GM21576 (cell line): ENCODE results near the gene GFRA3.
"Not testable (repeated sequence)": the region's sequence is repeated elsewhere in the genome, so short reads cannot be mapped to it uniquely, and the experiment has no call there.

Source experiments
- ATAC-seq: cut with Tn5 transposase; IDR thresholded peaks from one replicate; pipeline ENCODE4 v1.9.1; 2021; ENCODE audit warnings: mild to moderate bottlenecking, moderate library complexity; ENCODE audit not compliant: unreplicated experiment

GFRA3 gene, protein sequence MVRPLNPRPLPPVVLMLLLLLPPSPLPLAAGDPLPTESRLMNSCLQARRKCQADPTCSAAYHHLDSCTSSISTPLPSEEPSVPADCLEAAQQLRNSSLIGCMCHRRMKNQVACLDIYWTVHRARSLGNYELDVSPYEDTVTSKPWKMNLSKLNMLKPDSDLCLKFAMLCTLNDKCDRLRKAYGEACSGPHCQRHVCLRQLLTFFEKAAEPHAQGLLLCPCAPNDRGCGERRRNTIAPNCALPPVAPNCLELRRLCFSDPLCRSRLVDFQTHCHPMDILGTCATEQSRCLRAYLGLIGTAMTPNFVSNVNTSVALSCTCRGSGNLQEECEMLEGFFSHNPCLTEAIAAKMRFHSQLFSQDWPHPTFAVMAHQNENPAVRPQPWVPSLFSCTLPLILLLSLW

DNA sequence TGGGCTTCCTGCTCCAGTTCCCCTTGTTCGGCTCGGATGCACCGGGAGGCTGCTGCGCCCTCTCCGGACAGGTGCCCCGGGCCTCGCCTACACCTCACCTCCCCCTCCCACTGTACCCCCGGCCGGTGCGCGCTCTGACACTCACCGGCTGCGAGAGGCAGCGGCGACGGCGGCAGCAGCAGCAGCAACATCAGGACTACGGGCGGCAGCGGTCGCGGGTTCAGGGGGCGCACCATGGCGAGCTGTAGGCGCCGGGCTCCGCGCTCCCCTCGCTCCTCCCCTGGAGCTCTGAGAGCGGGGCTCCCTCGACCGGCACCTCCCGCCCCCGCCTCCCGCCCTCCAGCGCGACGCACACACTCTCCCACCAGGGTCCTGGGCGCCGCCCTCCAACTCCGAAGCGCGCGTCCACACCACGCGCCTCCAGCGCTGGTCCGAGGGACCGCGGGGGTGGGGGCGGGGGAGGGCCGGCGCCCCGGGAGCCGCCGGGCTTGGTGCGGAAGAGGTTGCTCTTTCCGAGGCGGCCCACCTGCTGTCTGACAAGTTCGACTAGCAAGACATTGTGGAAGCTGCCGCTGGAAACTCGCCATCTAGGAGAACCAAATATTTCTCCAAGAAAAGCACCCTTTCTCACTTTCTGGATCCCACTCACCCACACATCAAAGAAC, at the start of gene GFRA3:
GFRA3 (minus strand) TSS at position 433 of the 665 bp plus-strand sequence; CDS start at position 236, 197 bp downstream.
- ATAC-seq, result no peak

GRCh38 chr5:138318211-138318610, 43.8 kb upstream of the GFRA3 start:
- not testable (repeated sequence) for ATAC-seq

DNA sequence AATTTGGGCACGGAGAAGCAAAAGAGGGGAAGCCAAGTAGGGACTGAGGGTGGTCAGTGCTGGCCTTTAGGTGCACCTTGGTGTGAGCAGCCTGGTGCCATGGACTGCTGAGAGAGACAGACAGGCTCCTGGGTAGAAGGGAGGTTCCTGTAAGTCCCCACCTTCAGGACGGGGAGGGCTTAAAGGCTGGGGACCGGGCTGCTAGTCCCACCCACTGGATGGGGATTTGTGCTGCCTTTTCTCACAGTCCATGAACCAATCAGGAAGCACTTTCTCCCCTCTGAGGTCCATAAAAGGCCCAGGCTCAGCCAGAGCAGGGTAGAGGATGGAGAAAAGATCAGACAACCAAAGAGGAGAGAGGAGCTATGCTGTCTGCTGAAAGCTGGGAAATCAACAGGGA, 41.9 kb upstream of the GFRA3 start:
- no peak for ATAC-seq

GRCh38 chr5:138315751-138316278, 41.4 kb upstream of the GFRA3 start:
- ATAC-seq, result no peak

DNA sequence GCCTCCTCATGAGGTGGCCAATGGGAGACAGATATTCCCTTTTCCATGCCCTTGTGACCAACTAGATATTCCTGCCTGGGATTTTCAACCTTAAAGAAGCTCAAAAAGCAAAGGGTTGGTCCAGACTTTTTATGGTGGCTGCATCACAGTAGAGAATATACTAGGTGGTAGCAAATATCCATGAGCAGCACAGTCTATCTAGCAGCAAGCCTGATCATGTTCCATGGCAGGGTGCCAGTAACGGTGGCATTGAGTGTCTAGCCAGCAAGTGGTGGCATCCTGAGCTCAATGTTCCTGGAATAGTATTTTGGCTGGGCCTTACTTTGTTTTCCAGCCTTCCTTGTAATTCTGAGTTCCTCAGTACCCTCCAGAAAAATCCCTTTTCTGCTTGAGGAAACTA, 31.4 kb upstream of the GFRA3 start:
- no peak for ATAC-seq

GRCh38 chr5:138303372-138303771, 29.0 kb upstream of the GFRA3 start:
- no peak for ATAC-seq

- ATAC-seq, result no peak
Measured at GRCh38 chr5:138289296-138289695, 14.9 kb upstream of the GFRA3 start.

GRCh38 chr5:138287246-138287645, 12.8 kb upstream of the GFRA3 start:
- ATAC-seq, result no peak

DNA sequence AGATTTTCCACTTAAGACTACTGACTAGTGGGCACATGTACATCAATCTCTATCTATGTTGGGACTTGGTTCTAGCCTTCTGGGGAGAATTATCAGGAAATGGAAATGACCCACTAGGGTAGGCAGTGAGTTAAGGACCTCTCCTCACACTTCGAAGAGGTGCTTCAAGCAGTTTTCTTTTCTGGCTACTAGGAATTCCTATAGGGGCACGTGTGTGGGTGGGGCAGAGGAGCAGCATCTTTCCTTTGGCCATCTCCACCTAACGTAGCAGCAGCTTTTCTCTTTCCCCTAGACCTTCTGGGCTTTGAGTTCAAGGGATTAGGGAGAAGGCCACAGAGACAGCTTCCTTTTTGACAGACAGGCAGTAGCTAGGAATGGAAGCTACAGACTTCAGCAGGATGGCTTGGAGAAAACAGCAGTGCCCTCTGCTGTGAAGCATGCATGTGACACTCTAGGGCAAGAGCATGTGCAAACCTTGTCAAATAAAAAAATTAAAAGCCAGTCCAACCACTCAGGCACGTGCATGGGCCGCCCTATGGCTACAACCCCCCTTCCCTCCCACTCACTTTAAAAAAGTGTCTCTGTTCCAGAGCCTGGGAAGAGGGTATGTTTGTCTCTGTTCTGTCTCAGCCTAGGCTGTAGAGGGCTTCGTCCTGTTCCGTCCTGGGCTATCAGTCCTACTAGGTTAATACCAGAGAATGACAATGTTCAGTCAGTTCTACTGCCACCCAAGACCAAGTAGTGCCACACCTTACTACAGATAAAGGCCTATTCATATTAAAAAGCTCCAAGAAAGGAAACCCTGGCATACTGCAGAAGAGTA, 8.7 kb upstream of the GFRA3 start:
- ATAC-seq, result no peak

DNA sequence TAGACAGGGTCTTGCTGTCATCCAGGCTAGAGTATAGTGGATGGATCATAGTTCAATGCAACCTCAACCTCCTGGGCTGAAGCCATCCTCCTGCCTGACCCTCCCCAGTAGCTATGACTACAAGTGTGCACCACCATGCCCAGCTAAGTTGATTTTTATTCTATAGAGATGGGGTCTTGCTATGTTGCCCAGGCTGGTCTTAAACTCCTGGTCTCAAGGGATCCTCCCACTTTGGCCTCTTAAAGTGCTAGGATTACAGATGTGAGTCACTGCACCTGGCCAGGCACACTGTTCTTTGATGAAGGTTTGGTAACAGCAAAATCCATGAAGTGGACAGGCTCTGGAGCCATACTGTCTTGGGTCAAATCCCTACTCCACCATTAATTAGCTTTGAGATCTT, 6.5 kb upstream of the GFRA3 start:
- no peak for ATAC-seq

GRCh38 chr5:138276402-138277054, 2.1 kb upstream of the GFRA3 start:
- no peak for ATAC-seq

GRCh38 chr5:138275895-138276294, 1.5 kb upstream of the GFRA3 start:
- no peak for ATAC-seq

DNA sequence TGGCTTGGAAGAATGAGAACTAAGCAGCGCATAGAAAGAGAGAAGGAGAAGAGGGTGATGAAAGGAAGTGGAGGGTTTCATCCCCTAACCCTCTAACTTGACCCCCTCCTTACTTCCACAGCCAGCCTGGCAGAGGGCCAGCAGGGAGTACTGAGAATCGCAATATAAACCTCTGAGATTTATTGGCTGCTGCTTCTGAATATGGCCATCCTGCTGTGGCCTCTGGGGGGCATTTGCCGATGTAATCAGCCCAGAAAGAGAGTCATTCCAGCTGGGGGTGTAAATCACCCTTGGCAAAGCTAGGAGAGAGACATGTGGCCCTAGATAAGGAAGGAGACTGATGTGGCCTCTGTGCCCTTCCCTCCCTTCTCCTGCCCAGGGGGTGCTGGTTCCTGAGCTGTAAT, 960 bp upstream of the GFRA3 start:
- ATAC-seq, result no peak

- ATAC-seq, result no peak
Measured at GRCh38 chr5:138273834-138274188, 610 bp downstream of the GFRA3 start.

- ATAC-seq, result no peak
Measured at GRCh38 chr5:138272681-138273080, 1.7 kb downstream of the GFRA3 start.

GRCh38 chr5:138271281-138271680, 3.1 kb downstream of the GFRA3 start:
- no peak for ATAC-seq

- no peak for ATAC-seq
Measured at GRCh38 chr5:138264183-138264582, 10.2 kb downstream of the GFRA3 start.

GRCh38 chr5:138263581-138263980, 10.8 kb downstream of the GFRA3 start:
- no peak for ATAC-seq

GRCh38 chr5:138258704-138259292, 15.6 kb downstream of the GFRA3 start:
- ATAC-seq, result no peak

DNA sequence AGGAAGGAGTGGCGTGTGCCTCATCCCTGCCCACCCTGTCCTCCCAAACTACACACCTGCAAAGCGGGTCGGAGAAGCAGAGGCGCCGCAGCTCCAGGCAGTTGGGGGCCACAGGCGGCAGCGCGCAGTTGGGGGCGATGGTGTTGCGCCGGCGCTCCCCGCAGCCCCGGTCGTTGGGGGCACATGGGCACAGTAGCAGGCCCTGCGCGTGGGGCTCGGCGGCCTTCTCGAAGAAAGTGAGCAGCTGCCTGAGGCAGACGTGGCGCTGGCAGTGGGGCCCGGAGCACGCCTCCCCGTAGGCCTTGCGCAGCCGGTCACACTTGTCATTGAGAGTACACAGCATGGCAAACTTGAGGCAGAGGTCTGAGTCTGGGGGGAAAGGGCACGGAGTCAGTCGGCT, 16.8 kb downstream of the GFRA3 start:
- ATAC-seq, result no peak
